ENCODE measurements around the gene RSPO1. TPM values are rescaled to one million over a fixed set of nuclear protein-coding genes. Genes with fewer than 3 reads are reported as not detected.

The RSPO1 gene
- polyA plus RNA-seq, 1 experiment = 0.05 TPM

Other genes starting within 250 kb of the RSPO1 start
- 4.8 and 8.9 TPM in 2 replicates for gene ZC3H12A, start 160.3 kb downstream of the RSPO1 start, polyA plus RNA-seq (2011; rRNA removed)
- 43.1 and 49.6 TPM in 2 replicates for gene MEAF6, start 120.1 kb downstream of the RSPO1 start, polyA plus RNA-seq (2011; rRNA removed)
- 5.8 and 7.0 TPM in 2 replicates for gene SNIP1, start 80.6 kb downstream of the RSPO1 start, polyA plus RNA-seq (2011; rRNA removed)
- 3.8 and 5.5 TPM in 2 replicates for gene DNALI1, start 78.0 kb downstream of the RSPO1 start, polyA plus RNA-seq (2011; rRNA removed)
- gene GNL2, start 39.0 kb downstream of the RSPO1 start, polyA plus RNA-seq (2011; rRNA removed) = 43.6 and 54.5 TPM in 2 replicates
- gene CDCA8, start 57.6 kb upstream of the RSPO1 start, polyA plus RNA-seq (2011; rRNA removed) = 14.9 and 28.2 TPM in 2 replicates
- gene EPHA10, start 130.2 kb upstream of the RSPO1 start, polyA plus RNA-seq (2011; rRNA removed) = 0.04 TPM in 1 of 2 replicates, not detected in the other
- gene MANEAL, start 159.0 kb upstream of the RSPO1 start, polyA plus RNA-seq (2011; rRNA removed) = 2.5 and 4.0 TPM in 2 replicates
- gene C1orf122, start 172.9 kb upstream of the RSPO1 start, polyA plus RNA-seq (2011; rRNA removed) = 30.9 and 34.1 TPM in 2 replicates
- 15.1 and 19.8 TPM in 2 replicates for gene YRDC, start 173.3 kb upstream of the RSPO1 start, polyA plus RNA-seq (2011; rRNA removed)
- 6.9 and 7.7 TPM in 2 replicates for gene MTF1, start 224.7 kb upstream of the RSPO1 start, polyA plus RNA-seq (2011; rRNA removed)

Measured in BJ (cell line).